ENCODE measurements around the gene TRIP11.
"Not testable (repeated sequence)": the region's sequence is repeated elsewhere in the genome, so short reads cannot be mapped to it uniquely, and the experiment has no call there.

The TRIP11 gene

DNA sequence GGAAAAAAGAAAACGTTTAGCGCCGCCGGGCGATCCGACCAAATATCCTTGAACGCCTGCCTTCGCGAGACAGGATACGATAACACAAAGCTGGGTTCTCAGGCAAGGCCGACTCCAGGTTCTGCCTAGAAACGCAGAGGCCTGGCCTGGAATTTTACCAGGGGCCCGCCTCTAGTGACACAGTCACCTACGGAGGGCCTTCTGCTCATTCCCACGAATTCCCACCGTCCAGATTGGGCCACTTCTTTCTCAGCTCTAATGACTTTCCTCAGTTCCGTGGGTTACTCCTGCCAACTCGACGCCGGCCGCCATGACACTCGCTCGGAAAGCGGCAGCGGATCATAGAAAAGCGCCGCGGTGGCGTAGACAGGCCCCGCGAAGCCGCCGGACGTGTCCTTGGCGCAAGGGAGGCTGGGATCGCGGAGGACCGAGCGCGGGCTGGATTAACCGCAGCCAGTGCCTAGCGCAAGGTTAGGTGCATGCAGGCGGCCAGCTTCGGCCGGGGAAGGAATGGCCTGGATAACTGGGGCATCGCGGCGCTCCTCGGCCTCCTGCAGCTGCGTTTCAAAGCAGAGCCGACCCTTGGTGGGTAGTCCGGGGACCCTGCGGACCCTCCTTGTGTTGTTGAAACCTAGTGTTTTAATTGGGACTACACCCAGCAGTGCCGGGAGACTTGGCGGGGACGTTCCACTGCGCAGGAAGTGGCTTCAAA, at the start of gene TRIP11:
Gene TRIP11 (minus strand): TSS at position 341 of the 712 bp plus-strand sequence. CDS start 374 bp downstream, outside the sequence.
- DNase-seq: peak; percentile 79

DNA sequence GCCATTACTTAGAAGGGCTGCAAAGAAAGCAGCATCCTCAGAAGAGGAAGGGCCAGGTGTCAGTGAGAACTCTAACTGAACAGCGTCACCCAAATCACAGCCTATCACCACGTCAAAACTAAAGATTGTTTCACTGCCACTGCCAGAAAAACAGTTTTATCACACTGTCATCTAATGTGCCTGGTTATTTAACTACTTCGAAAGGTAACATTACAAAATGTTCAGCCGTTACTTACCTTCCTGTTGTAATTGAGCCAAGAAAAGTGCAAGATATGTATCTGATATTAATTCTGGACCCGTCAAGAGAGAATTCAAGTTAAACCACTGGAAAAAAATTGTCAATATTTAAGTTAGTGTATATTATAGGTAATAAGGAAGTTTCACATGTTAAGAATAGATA, 48.6 kb upstream of the TRIP11 start:
- DNase-seq: no peak

DNA sequence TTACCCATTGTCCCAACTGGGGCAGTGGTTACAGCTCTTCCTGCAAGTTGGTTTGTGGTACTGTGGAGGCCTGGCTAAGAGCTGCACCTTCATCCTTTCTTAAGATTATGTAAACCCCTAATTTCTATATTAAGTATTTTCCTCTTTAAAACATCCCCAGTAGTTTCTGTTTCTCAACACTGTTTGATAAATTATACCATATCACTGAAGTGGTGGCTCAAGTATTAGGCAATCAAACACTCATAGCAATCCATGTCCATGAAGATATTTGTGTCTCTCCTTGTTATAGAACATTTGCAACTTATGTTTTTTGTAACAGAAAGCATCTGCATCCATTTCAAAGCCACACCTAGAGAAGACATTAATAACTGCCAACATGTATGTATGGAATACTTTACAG, 34.7 kb upstream of the TRIP11 start:
- no peak for DNase-seq

DNA sequence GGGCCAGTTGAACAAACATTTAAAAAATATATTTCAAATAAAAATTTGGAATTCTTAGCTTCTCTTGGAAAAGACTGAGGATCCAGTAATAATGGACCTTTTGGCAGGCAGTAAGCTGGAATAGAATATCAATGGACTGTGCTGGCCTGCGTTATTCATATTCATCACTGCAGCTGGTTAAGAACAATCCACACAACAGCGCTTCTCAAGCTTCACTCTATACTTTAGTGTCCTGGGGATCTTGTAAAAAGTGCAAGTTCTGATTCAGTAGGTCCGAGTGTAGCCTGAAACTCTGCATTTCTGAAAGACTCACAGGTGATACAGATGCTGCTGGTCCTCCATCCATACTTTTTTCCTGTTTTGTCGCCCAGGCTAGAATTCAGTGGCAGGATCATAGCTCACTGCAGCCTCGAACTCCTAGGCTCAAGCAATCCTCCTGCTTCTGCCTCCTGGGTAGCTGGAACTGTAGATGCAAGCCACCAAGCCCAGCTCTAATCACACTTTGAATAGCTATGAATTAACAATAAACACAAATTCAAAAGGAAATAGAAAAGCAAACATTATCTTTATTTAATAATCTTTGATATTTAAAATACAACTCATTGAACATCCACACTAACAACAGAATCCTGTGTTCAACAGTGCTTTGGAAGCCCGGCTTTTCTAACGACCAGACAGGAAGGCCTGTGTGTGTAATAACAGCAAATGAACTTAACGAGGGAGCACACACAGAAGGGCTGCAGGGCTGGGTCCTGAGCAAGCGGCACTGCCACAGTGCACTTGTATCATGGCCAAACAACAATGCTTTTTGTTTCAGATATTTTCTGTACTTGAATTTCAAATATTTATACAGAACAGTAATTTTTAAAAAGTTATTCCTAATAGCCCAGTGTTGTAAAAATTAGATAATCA, 18.4 kb upstream of the TRIP11 start:
- DNase-seq: no peak

DNA sequence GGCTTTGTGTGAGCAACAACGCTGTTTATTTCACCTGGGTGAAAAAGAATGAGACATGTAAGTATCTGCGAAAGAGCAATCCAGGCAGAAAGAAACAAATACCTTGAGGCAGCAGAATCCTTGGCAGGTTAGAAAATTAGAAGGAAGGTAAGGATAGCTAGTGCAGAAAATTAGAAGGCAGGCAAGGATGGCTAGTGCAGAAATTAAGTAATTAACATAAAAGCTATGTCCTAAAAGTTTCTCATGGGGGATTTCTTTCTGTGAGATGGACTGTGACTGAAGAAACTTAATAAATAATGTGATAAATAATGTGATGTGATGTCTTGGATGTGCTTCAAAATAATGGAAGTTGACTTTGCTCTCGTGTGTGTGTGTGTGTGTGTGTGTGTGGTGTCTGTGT, 9.9 kb upstream of the TRIP11 start:
- no peak for DNase-seq

DNA sequence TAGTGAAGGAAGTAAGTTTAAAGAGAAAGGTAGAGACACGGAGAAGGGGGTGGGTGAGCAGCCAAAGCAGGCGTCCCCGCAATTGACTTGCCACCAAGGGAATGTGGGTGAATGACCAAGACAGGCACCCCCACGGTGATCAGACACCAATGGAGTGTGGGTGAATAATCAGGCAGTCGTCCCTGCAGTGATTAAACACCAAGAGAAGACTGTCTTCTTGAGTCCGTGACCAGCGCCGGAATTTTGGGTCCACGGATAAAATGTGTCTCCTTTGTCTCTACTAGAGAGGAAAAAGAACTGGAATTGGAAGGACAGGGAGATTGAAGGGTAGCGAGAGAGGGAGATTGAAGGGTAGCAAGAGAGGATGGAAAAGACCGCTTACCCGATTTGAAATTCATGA, 9.4 kb upstream of the TRIP11 start:
- not testable (repeated sequence) for DNase-seq

DNA sequence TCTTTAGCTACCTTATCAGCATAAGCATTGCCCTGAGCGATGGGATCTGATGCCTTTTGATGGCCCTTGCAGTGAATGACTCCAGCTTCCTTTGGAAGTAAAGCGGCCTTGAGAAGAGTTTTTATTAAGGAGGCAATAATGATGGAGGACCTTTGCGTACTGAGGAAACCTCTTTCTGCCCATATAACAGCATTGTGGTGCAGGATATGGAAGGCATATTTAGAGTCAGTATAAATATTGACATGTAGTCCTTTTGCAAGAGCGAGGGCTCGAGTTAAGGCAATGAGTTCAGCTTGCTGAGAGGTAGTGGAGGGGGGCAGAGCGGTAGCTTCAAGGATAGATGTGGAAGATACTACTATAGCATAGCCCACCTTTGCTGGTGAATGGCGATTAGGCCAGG, 6.0 kb upstream of the TRIP11 start:
- not testable (repeated sequence) for DNase-seq

DNA sequence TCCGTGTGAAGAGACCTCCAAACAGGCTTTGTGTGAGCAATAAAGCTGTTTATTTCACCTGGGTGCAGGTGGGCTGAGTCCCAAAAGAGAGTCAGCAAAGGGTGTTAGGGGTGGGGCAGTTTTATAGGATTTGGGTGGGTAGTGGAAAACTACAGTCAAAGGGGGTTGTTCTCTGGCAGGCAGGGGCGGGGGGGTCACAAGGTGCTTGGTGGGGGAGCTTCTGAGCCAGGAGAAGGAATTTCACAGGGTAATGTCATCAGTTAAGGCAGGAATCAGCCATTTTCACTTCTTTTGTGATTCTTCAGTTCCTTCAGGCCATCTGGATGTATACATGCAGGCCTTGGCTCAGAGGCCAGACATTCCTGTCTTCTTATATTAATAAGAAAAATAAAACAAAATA, 1.9 kb upstream of the TRIP11 start:
- DNase-seq: not testable (repeated sequence)

DNA sequence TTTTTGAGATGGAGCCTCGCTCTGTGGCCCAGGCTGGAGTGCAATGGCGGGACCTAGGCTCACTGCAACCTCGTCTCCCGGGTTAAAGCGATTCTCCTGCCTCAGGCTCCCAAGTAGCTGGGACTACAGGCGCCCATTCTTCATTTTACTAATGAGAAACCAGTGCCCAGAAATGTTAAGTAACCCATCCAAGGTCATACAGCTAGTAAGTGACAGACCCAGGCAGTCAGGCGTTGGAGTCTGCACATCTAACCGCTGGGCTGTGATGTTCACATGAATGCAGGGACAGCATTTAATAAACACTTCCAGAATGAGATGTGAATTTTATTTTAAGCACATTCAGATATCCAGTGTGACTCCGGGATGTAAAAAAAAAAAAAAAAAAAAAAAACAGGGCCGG, 1.3 kb upstream of the TRIP11 start:
- no peak for DNase-seq

DNA sequence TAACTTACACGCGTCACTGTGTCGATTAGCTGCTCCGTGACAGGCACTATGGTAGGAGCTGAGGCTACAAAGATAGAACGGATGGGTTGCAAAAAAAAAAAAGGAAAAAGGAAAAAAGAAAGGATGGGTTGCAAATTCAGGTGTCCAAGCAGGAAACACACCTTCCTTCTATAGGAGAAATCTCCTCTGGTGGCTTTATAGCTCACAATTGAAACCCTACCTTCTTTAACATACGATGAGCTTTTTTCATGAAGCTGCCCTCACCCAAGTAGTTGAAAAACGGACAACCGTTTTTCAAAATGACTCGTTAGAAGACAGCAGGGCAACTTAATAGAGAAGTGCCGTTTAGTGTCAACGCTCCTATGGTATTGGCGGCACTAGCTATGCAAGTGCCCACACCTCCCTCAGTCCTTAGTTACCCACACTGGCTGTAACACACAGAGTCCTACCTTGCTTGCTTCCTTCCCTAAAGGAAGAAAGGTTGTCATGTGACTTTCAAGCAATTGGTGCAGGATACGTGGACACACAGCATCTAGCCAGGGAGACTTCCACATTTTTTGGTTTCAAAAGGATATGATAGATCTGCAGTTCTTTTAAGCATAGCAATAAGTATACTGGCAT, 682 bp upstream of the TRIP11 start:
- no peak for DNase-seq

DNA sequence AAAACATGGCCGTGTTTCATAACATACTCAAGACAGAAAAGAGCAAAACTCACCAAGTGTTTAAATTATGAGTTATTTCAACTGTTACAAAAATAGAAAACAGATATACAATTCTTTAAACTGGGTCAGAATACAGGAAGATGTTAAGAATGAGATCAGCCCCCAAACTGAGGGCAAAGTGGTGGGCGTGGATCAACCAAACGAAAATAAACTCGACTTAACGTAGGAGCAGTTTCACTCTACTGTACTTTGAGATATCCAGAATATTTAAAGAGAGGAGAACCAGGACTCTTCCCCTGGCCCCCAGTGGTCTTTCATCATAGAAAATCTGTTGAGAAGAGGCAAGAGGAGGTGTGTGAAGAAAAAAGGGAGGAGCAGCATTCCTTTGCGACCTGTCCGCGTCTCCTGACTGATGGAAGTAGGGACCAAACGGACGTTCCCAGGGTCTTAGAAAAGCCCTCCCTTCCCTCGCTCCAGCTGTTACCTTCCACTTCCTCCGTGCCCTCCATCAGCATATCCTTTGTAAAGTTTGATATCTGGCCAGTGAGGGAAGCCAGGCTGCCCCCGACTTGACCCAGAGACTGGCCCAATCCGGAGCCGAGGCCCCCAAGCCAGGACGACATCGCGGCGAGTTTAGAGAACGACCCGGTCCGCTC, 668 bp downstream of the TRIP11 start:
- DNase-seq: no peak

DNA sequence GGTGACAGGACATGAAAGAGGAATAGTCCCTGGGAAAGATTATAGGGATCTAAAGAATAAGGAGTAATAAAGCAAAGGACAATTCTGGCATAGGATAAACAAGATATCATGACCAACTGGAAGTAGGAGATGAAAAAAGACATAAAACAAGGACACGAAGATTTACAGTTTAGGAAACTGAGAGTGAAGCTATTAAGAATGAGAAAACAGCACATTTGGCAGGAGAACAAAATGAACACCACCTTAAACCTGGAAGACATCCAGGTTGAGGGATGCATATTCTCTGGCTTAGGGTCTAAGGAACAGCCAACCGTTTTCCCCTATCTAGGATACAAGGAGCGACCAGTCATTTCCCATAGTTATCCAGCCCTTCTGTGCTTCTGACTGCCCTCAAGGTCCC, 1.9 kb downstream of the TRIP11 start:
- no peak for DNase-seq

DNA sequence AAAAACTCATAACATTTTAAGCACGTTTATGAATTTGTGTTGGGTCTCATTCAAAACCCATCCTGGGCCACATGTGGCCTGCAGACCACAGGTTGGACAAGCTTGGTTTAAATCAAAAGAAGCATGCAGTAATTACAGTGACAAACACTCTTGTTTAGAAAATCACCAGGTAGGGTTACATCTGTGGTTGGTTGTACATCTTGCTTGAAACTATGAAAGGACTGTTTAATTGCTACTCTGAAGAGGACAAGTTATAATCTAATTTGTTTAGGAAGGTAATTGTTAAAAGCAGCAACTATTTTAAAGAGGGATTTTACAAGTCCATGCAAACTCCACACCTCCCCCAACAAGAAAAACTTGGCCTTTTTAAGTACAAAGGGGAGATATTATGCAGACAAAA, 4.0 kb downstream of the TRIP11 start:
- DNase-seq: no peak

DNA sequence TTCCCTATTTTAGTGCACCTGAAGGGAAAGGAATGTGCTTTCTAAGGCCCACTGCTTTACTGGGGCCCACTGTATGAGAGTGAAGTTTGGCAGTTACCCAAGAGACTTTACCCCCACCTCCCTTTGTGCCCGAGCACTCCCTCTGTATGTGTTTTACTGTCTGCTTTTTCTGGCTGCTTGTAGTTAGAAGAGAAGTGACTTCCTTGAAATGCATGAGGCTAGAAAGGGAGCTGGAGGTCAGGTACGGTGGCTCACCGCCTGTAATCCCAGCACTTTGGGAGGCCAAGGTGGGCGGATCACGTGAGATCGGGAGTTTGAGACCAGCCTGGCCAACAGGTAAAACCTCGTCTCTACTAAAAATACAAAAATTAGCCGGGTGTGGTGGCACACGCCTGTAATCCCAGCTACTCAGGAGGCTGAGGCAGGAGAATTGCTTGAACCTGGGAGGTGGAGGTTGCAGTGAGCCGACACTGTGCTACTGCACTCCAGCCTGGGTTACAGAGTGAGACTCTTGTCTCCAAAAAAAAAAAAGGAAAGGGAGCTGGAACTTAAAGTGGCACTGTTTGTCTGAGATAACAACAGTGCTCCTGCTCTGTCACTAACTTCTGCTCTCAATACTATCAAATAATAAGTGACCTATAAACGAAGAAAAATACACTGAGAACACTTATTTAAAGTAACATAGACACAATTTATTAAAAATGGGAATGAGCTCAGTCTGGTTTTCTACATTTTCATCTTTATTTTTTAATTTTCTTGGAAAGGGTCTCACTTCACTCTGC, 5.8 kb downstream of the TRIP11 start:
- DNase-seq: no peak

DNA sequence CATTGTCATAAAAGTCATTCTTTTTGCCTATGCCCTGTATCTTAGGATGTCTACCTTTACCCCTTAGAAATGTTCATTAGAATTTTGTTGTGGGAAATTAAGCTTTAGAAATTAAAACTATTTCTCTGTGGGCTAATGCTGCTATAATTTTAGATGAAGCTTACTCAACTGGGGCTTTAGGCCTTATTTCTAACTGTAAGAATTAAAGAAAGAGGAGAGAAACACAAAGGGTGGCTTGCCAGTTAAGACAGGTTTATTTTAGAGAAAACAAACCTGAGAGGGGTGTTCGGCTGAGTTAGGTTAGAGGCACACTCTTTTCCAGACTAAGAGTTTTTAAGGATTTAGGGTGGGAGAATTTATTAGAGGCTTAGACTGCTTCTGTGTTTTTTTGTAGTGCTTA, 6.4 kb downstream of the TRIP11 start:
- DNase-seq: no peak

DNA sequence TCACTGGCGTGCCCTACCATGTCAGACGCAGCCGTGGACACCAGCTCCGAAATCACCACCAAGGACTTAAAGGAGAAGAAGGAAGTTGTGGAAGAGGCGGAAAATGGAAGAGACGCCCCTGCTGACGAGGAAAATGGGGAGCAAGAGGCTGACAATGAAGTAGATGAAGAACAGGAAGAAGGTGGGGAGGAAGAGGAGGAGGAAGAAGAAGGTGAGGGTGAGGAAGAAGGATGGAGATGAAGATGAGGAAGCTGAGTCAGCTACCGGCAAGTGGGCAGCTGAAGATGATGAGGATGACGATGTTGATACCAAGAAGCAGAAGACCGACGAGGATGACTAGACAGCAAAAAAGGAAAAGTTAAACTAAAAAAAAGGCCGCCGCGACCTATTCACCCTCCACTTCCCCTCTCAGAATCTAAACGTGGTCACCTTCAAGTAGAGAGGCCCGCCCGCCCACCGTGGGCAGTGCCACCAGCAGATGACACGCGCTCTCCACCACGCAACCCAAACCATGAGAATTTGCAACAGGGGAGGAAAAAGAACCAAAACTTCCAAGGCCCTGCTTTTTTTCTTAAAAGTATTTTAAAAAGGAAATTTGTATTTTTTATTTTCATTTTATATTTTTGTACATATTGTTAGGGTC, 13.2 kb downstream of the TRIP11 start:
- no peak for DNase-seq

DNA sequence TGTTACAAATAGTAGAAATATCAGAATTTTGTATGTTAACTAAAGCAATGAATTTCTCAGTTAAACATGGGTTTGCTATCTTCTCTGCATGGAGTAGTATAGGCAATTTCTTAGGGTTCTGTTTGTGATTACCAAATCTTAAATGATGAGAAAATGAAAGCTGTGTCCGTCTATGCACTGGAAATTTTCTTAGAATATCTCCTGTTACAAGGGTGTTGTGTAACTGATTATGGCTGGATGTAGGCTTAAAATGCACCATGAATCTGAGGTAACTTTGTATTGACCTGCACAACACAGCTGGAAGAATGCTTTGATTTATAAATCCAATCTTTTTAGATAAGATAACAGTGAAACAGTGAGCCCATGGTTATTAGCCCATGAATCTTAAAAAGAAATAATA, 17.8 kb downstream of the TRIP11 start:
- DNase-seq: no peak

DNA sequence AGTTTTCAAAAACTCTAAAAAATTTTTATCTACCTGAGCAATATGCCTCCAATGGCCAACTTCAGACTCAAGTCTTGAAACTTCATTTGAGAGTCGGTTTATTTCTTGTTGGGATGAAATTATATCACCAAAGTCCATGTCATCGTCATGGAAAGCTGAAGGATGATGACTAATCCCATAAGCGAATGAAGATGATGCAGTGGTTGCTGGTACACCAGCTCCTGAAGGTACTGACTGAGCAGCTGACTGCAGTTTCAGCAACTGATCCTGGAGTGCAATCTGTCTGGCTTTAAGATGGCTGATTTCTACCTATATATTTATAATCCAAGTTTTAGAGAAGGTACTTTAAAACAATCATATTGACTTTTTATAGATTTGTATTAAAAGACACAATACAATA, 18.3 kb downstream of the TRIP11 start:
- DNase-seq: no peak

DNA sequence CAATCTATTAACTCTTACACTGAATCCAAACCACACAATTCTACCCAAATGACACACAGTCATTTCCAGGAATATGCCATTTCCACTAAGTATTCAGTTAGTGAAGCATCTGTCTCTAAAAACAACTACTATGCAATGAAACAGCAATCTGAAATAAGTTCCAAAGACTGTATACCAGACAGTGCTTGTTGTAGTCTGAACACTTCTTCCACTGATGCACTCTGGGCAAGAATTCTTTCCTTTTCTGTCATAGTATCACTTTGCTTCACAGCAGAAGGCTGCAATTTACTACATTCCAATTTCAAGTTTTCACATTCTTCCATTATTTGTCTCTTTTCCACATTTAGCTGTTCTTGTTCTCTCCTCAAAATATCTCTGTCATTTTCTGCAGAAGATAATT, 25.8 kb downstream of the TRIP11 start:
- DNase-seq: no peak

DNA sequence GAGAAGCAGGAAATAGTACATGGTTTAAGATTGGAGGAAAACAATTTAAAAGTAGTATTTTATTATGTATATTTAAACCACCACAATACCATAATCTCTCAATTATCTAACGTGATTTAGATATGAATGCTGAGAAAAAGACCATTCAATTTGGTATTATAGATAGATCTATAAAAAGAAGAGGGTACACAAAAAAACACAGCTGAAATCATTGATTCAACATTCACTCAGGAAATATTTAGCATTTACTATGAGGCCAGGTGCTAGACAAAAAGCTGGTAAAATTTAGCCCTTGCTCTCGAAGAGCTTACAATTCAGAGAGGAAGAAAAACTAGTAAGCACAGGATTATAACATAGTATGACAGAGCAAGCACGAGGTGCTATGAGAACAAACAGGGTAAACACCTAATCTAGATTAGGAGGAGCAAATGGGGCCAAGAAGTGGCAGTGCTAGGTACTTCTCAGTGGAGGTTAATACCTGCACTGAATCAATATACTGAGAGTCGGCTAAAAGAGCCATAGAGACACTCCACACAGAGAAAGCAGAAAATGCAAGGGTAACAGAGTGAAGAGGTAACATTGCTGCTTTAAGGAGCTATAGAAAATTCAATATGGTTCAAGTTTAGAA, 27.6 kb downstream of the TRIP11 start:
- no peak for DNase-seq

DNA sequence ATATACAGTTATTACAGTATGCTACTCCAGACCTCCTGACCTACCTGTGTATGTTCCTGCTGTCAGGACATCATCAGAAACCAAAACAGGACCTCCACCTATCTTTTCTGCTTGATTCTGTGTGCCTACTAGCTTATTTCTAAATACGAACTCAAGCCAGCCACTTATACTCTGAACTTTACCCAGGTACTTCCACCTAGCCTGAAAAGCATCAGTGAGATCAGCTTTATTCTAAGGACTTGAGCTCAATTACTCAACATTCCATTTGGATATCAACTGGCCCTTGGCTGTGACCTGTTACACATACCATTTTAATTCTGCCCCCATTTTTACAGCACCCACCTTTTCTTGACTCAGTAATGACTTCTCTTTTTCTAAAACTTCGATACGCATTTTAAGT, 29.2 kb downstream of the TRIP11 start:
- no peak for DNase-seq
